SU-DHL-6 (cell line): ENCODE measurements around the gene FSTL3.

Experiments used
- CTCF ChIP-seq: fragments of 200-600 bp; sonication (generic); IDR thresholded peaks from one replicate; pipeline ENCODE4 v1.5.1; 2017; ENCODE audit warnings: antibody characterized with exemption, mild to moderate bottlenecking, low read length, moderate library complexity; ENCODE audit not compliant: insufficient read depth, poor library complexity, severe bottlenecking
- EZH2phosphoT487 ChIP-seq: fragments of 200-600 bp; sonication (generic), shearing (Covaris generic); conservative IDR thresholded peaks from 2 replicates; pipeline ENCODE4 v1.6.1; 2018; ENCODE audit warnings: mild to moderate bottlenecking, antibody characterized with exemption, low read length, moderate library complexity, mixed read lengths

- TF ChIP-seq CTCF (no peak), EZH2phosphoT487 (no peak)
These were observed 12.0 kb downstream of the FSTL3 start for GRCh38 chr19:688214-688613.
